Fibroblast of the aortic adventitia (primary cell): ENCODE measurements around the gene LMAN1L. TPM values are rescaled to one million over a fixed set of nuclear protein-coding genes. Genes with fewer than 3 reads are reported as not detected.

Experiments
- DNase-seq: peaks from one replicate; pipeline ENCODE4 v3.0.0-alpha.2; 2010; ENCODE audit warnings: low read depth
- H3K4me3 ChIP-seq: 2 replicates; pipeline ENCODE4 v1.5.1; 2011; ENCODE audit warnings: low read depth, mild to moderate bottlenecking, control low read depth, low read length, moderate library complexity
- total RNA-seq: library from RNA; depleted of rRNA; stranded (reverse); fragments of >200 nt; gene quantifications from 2 replicates; pipeline ENCODE4 v1.2.3, GENCODE V29; 2012; ENCODE audit warnings: low replicate concordance
- TF ChIP-seq, protein P1 (sequence below): IDR thresholded peaks from 2 replicates; pipeline ENCODE4 v1.5.1; 2011; ENCODE audit warnings: mild to moderate bottlenecking, low read length, control low read depth, inconsistent platforms; ENCODE audit not compliant: insufficient read depth

Gene LMAN1L
- total RNA-seq, 1 donor = not detected

- TF ChIP-seq, protein P1, sequence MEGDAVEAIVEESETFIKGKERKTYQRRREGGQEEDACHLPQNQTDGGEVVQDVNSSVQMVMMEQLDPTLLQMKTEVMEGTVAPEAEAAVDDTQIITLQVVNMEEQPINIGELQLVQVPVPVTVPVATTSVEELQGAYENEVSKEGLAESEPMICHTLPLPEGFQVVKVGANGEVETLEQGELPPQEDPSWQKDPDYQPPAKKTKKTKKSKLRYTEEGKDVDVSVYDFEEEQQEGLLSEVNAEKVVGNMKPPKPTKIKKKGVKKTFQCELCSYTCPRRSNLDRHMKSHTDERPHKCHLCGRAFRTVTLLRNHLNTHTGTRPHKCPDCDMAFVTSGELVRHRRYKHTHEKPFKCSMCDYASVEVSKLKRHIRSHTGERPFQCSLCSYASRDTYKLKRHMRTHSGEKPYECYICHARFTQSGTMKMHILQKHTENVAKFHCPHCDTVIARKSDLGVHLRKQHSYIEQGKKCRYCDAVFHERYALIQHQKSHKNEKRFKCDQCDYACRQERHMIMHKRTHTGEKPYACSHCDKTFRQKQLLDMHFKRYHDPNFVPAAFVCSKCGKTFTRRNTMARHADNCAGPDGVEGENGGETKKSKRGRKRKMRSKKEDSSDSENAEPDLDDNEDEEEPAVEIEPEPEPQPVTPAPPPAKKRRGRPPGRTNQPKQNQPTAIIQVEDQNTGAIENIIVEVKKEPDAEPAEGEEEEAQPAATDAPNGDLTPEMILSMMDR = no peak
- no peak for DNase-seq
- no peak overlapping the region for H3K4me3 ChIP-seq
Measured at GRCh38 chr15:74786551-74787165, 26.0 kb upstream of the LMAN1L start.

DNA sequence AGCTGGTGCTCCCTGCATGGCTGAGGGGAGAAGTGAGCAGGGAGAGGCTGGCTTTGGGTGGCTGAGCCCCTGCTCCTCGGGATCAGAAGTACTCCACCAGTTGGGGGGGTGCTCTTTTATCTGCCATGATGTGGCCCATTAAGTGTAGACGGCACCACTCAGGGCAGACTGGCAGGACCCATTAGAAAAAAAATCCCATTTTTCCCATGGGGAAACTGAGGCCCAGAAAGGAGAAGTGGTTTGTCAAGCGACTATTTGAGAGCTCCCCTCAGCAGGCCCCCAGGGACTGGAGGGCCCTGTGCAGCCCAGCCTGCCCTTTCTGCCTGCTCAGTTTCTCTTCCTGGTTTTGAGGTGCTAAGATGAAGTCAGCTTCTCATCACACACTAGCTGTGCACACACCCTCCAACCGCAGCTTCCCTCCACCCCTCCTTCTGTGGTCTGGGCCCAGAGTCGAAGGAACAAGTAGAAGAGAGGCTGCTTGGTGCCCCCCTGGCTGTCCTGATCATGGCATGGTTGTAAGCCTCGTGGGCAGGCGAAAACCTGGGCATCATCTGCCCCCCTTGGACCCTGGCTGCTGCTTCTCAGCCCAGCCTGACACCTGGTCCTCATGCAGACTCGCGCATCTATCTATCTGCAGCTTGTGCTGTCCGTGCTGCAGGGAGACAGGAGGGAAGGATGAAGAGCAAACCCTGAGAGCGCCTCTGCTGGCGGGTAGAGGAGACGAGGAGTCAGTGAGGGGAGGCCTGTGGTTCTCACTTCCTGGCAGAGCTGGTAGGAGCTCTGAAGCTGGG is 25.2 kb upstream of the LMAN1L start:
- DNase-seq = peak; percentile 54
- no peak overlapping the region for H3K4me3 ChIP-seq

GRCh38 chr15:74788042-74788682 is 24.5 kb upstream of the LMAN1L start:
- no peak for DNase-seq
- H3K4me3 ChIP-seq = no peak overlapping the region
- TF ChIP-seq, protein P1 = no peak

More for the DNA sequence above, 25.2 kb upstream of the LMAN1L start:
- TF ChIP-seq, protein P1 = peak; percentile 66

GRCh38 chr15:74788683-74789151 is 23.9 kb upstream of the LMAN1L start:
- no peak overlapping the region for H3K4me3 ChIP-seq
- TF ChIP-seq, protein P1 = no peak
- no peak for DNase-seq

GRCh38 chr15:74789171-74789631 is 23.4 kb upstream of the LMAN1L start:
- DNase-seq = no peak
- TF ChIP-seq, protein P1 = no peak
- no peak overlapping the region for H3K4me3 ChIP-seq

GRCh38 chr15:74789741-74790079 is 22.9 kb upstream of the LMAN1L start:
- H3K4me3 ChIP-seq = no peak overlapping the region
- TF ChIP-seq, protein P1 = no peak
- no peak for DNase-seq
